HEK293T (cell line): ENCODE results near the gene ABHD12B.

Experiments
- CTCF ChIA-PET: fragments of 350-600 bp; formaldehyde crosslinking; extraction: SDS; loops from one replicate; lab custom pipeline; 2021; ENCODE audit warnings: antibody characterized with exemption, inconsistent platforms; lab: Yijun Ruan, JAX
- POLR2A ChIA-PET: fragments of 350-600 bp; formaldehyde crosslinking; extraction: SDS; loops from one replicate; lab custom pipeline; 2020; ENCODE audit warnings: antibody characterized with exemption, inconsistent platforms; lab: Yijun Ruan, JAX
- DNase-seq: peaks from one replicate; pipeline ENCODE4 v3.0.0; 2012; ENCODE audit warnings: mixed read lengths; ENCODE audit errors: extremely low spot score
- BHLHE40 ChIP-seq: fragments of 450-650 bp; IDR thresholded peaks from 2 replicates; pipeline ENCODE4 v1.6.1; 2016; ENCODE audit warnings: mild to moderate bottlenecking, moderate library complexity, borderline replicate concordance
- CTBP1 ChIP-seq: fragments of 450-650 bp; IDR thresholded peaks from 2 replicates; pipeline ENCODE4 v1.6.1; 2016; ENCODE audit warnings: borderline replicate concordance
- FOXA1 ChIP-seq: fragments of 450-650 bp; IDR thresholded peaks from 2 replicates; pipeline ENCODE4 v1.6.1; 2016; ENCODE audit warnings: mild to moderate bottlenecking
- FOXK2 ChIP-seq: fragments of 450-650 bp; IDR thresholded peaks from 2 replicates; pipeline ENCODE4 v1.6.1; 2016; ENCODE audit warnings: mild to moderate bottlenecking
- FOXM1 ChIP-seq: fragments of 450-650 bp; IDR thresholded peaks from 2 replicates; pipeline ENCODE4 v1.6.1; 2017; ENCODE audit warnings: mild to moderate bottlenecking, borderline replicate concordance
- HDGF ChIP-seq: fragments of 450-650 bp; IDR thresholded peaks from 2 replicates; pipeline ENCODE4 v1.6.1; 2017; ENCODE audit warnings: antibody characterized with exemption, borderline replicate concordance
- L3MBTL2 ChIP-seq: fragments of 450-650 bp; conservative IDR thresholded peaks from 2 replicates; pipeline ENCODE4 v1.6.1; 2016; ENCODE audit warnings: mild to moderate bottlenecking
- LEF1 ChIP-seq: fragments of 450-650 bp; IDR thresholded peaks from 2 replicates; pipeline ENCODE4 v1.6.1; 2017; ENCODE audit warnings: mild to moderate bottlenecking, borderline replicate concordance
- NFRKB ChIP-seq: fragments of 450-650 bp; IDR thresholded peaks from 2 replicates; pipeline ENCODE4 v1.6.1; 2016; ENCODE audit warnings: mild to moderate bottlenecking, moderate library complexity
- SP1 ChIP-seq: fragments of 450-650 bp; IDR thresholded peaks from 2 replicates; pipeline ENCODE4 v1.6.1; 2017
- SUZ12 ChIP-seq: fragments of 450-650 bp; IDR thresholded peaks from 2 replicates; pipeline ENCODE4 v1.6.1; 2016; ENCODE audit warnings: mild to moderate bottlenecking
- TARDBP ChIP-seq: fragments of 450-650 bp; IDR thresholded peaks from 2 replicates; pipeline ENCODE4 v1.6.1; 2016
- ZNF384 ChIP-seq: fragments of 450-650 bp; IDR thresholded peaks from 2 replicates; pipeline ENCODE4 v1.6.1; 2016
- TF ChIP-seq, protein P1 (sequence below): fragments of 450-650 bp; IDR thresholded peaks from 2 replicates; pipeline ENCODE4 v1.6.1; 2016

Gene ABHD12B

DNA sequence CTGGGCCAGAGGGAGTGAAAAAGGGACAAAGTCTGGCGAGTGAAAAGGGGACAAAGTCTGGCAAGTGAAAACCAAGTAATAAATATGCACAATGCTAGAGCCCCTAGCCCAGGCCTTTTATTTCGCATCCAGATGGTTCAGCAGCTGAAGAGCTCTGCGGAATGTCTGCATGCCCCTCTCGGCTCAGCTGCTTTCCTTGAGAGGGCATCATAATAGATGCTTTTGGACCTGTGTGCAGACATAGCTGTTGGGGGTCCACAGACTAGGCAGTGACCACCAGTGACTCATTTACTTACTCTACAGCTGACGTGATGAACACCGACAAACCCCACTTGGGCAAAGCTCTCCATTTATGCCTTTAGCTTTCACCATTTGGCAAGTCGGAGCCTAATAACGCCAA is 45.2 kb upstream of the ABHD12B start:
- CTCF ChIA-PET = no interaction called here
- TF ChIP-seq SUZ12 = no peak

DNA sequence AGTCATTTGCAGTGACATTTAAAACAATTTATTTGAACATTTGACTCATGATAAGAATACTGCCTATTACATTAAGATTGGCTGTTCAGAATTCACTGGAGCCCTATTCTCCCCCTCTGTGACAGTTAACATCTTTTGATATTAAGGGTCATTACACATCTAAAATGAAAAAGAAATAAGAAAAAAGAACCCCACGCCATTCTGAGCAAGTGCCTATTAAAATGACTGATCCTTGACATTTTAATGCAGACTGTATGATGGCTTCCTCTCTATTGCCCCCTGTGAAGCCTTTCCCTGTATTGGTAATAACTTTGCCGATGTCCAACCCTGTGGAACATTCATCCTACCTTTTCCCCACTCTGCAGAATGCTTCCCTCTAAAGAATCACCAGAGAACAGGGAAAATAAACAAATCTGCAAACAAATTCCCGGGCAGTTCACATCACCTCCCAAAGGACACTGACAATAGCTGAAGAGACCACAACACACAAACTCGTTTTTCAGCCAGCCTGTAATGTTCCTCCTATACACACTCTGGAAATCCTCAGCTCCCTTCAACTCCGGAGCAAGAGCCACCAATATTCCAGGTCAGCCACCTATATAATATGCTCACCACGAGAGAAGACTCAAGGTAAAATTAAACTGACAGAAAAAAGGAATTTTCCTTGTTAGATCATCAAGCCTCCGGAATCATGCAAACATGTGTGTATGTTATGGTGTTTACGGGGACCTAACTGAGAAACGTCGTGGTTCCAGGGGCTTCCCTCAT is 42.9 kb upstream of the ABHD12B start:
- TF ChIP-seq, protein P1, sequence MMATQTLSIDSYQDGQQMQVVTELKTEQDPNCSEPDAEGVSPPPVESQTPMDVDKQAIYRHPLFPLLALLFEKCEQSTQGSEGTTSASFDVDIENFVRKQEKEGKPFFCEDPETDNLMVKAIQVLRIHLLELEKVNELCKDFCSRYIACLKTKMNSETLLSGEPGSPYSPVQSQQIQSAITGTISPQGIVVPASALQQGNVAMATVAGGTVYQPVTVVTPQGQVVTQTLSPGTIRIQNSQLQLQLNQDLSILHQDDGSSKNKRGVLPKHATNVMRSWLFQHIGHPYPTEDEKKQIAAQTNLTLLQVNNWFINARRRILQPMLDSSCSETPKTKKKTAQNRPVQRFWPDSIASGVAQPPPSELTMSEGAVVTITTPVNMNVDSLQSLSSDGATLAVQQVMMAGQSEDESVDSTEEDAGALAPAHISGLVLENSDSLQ = peak; percentile 90
- TF ChIP-seq FOXA1 (no peak), FOXK2 (no peak), HDGF (no peak)
- CTCF ChIA-PET = interaction anchor here (0.9 to 1.5 kb wide), 2 partner anchors 51 to 55 kb away, joined by 4 to 8 read pairs; no protein-coding TSS in a partner anchor
- POLR2A ChIA-PET = interaction anchor here (0.7 to 1.5 kb wide), 6 partner anchors 35 to 267 kb away, joined by 3 to 5 read pairs (median 4); partner anchors contain the start of genes PYGL, SAV1 and TRIM9
- no peak for DNase-seq

More for the DNA sequence above, 45.2 kb upstream of the ABHD12B start:
- DNase-seq = no peak
- POLR2A ChIA-PET = interaction anchor here (0.8 to 1.1 kb wide), 3 partner anchors 34 to 268 kb away, joined by 3 to 4 read pairs (median 3); no protein-coding TSS in a partner anchor

DNA sequence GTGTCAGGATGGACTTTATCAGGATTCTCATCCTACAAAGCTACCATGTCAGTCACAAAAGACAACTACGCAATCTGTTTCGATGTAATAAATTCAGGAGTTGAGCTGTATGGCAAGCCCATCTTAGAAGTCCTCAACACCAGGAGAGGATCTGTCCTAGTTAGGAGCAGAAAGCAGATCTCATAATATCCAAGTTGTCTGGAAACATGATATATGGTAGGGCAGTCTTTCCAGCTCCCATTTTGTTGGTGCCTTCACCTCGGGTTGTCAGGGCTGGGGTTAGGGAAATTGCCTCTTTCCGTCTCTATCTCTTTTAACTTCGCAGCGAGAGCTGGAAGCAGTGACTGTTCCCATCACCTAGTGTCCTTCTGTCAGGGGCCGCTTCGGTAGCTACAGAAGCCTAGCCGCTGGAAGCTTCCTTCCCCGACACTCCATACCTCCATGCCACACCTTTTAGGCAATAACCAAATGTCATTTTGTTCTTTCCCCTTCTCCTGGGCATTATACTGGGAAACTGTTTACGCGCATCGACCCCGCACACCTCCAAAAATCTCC is 42.3 kb upstream of the ABHD12B start:
- CTCF ChIA-PET = interaction anchor here (0.8 to 1.5 kb wide), 3 partner anchors 30 to 56 kb away, joined by 3 to 8 read pairs (median 4); no protein-coding TSS in a partner anchor
- POLR2A ChIA-PET = interaction anchor here (0.6 to 1.5 kb wide), 8 partner anchors 35 to 517 kb away, joined by 3 to 5 read pairs (median 3); partner anchors contain the start of genes PYGL, SAV1 and TRIM9
- TF ChIP-seq FOXM1 = no peak
- no peak for TF ChIP-seq L3MBTL2
- TF ChIP-seq, protein P1 = peak; percentile 84
- TF ChIP-seq NFRKB = no peak
- no peak for TF ChIP-seq FOXK2
- no peak for TF ChIP-seq ZNF384
- no peak for TF ChIP-seq FOXA1
- TF ChIP-seq CTBP1 = no peak
- no peak for DNase-seq

DNA sequence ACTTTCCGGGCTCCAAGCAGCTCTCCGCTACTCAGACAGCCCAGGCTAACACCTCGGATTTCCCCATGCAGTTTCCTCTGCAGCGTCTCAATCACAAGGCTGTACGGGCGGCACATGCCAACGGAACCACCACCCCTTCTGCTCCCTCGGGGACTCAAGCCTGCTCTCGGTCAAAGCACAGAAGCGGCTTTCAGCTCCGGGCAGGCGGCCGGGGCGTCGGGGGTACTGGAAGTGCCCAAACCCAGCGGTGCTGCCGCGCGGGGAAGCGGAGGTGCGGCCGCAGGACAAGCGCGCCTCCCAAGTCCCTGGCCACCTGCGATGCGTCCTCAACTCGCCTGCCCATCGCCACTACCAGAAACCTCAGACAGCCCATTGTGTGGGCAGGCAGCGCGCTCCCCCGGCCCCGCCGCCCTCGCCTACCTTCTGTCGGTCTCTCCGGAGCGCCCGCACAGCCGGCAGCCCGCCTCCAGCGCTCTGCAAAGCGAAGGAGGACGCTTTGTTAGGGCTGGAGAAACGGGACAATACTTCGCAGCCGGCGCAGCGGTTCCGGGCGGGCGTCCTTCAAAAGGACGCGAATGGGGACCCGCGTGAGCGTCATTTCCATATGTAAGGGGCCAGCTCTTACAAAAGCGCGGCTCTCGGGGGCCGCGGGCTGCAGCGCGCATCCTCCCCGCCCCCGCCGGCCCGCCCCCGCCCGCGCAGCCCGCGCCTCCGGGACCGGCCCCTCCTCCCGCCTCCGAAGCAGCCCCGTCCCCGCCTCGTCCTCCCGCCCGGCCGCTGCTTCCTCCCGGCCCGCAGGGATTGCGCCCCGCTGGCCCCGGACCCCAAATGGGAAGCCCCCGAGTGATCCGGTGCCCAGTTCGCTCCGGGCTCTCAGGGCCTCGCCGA is 41.6 kb upstream of the ABHD12B start:
- TF ChIP-seq L3MBTL2 (0 out of 2 replicates have a peak, but pooled peaks have one; percentile 25), NFRKB (no peak)
- ChIA-PET CTCF (interaction anchor here (0.8 to 1.5 kb wide), 2 partner anchors 30 to 53 kb away, joined by 3 to 8 read pairs; no protein-coding TSS in a partner anchor), POLR2A (interaction anchor here (0.6 to 2.1 kb wide), 15 partner anchors 9 to 518 kb away, joined by 3 to 9 read pairs (median 4); partner anchors contain the start of genes PYGL, SAV1 and TRIM9)
- peak; percentile 36 for DNase-seq

DNA sequence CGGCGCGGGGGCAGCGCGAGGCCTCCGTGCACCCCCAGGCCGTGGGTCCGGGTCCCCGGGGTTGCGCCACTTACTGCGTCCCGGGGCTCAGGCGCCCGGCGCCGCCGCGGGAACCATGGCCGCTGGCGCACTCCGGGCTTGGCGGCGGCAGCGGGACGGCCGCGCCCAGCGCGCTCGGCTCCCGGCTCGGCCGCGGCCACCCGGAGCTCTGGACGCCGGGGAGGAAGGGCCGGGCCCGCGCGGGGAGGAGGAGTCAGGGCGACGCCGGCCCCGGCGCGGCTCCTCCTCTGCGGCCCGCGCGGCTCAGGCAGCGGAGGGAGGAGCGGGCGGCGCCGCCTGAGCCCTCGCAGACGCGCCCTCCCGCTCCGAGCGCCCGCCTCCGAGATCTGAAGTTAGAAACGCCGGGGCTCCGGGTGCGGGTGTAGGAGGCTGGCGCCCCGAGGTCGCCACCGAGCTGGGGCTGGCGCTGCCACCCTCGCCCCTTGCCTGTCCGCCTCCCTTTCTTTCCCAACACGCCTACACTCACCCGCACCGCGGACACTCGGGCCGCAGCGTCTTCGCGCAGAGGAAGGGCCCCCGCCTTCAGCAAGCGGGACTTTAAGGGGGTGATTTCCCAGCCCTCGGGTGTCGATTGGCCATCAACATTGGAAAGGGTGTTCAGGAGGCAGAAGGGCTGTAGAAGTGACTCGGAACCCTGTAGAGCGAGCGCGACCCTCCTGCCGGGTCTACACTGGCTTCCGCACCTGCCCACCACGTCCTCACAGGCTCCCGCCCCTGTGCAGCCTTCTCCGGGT is 40.7 kb upstream of the ABHD12B start, which contains the start of gene NIN:
TSS of gene NIN (minus strand) at position 231 of the 794 bp plus-strand sequence. CDS start 9,106 bp downstream, outside the sequence.
- TF ChIP-seq TARDBP = no peak
- TF ChIP-seq L3MBTL2 = peak; percentile 66
- no peak for TF ChIP-seq LEF1
- no peak for TF ChIP-seq CTBP1
- no peak for TF ChIP-seq SUZ12
- TF ChIP-seq, protein P1 = no peak
- TF ChIP-seq NFRKB = no peak
- TF ChIP-seq FOXM1 = 0 out of 2 replicates have a peak, but pooled peaks have one; percentile 24
- TF ChIP-seq BHLHE40 = no peak
- TF ChIP-seq SP1 = no peak
- CTCF ChIA-PET = no interaction called here
- POLR2A ChIA-PET = interaction anchor here (0.7 to 2.1 kb wide), 11 partner anchors 8 to 113 kb away, joined by 3 to 9 read pairs (median 4); partner anchors contain the start of gene PYGL
- DNase-seq = peak; percentile 79
